ENCODE measurements around the gene EEF1AKMT4. TPM values are rescaled to one million over a fixed set of nuclear protein-coding genes. Genes with fewer than 3 reads are reported as not detected.

Gene EEF1AKMT4
- total and polyA plus RNA-seq, 2 of the 8 experiments (the other 6 are each of a cell fraction or from before 2014, with no cell fraction given): 9.3 to 30.1 TPM

- no peak for TF ChIP-seq HDAC2 (IDR thresholded peaks at IDR 0.05; ENCODE audit: borderline replicate concordance in 1 of 2, low read depth in 2 of 2, low read length in 2 of 2)
- no peak for TF ChIP-seq NANOG (IDR thresholded peaks at IDR 0.05; ENCODE audit: insufficient read depth, low read depth, low read length, poor library complexity, severe bottlenecking)
- TF ChIP-seq SIX5 (IDR thresholded peaks at IDR 0.05; ENCODE audit: low read depth, low read length): no peak
- no peak for TF ChIP-seq EGR1 (IDR thresholded peaks at IDR 0.05; ENCODE audit: borderline replicate concordance, low read depth, low read length)
- no peak for TF ChIP-seq CBX8 (IDR thresholded peaks at IDR 0.05; ENCODE audit: borderline replicate concordance, low read depth, low read length)
- TF ChIP-seq NRF1 (IDR thresholded peaks at IDR 0.05; ENCODE audit: low read depth, low read length): no peak
Measured at GRCh38 chr3:184284696-184285095, 35.2 kb downstream of the EEF1AKMT4 start (continued).

Data from H1 (cell line).